Bronchial epithelial cell (primary cell): ENCODE measurements around the gene TMEM52. TPM values are rescaled to one million over a fixed set of nuclear protein-coding genes. Genes with fewer than 3 reads are reported as not detected.
"Not testable (repeated sequence)": the region's sequence is repeated elsewhere in the genome, so short reads cannot be mapped to it uniquely, and the experiment has no call there.

Source experiments
- DNase-seq: peaks from one replicate; pipeline ENCODE4 v3.0.0-alpha.2; 2010; ENCODE audit warnings: low read depth
- FAIRE-seq: peaks from 2 replicates; lab custom pipeline; 2011; peaks lifted over from hg19 to GRCh38; lab: Jason Lieb, UNC
- H3K27me3 ChIP-seq: 2 replicates; pipeline ENCODE4 v1.5.1; 2011; ENCODE audit warnings: low read length; ENCODE audit not compliant: control insufficient read depth, insufficient read depth
- H3K36me3 ChIP-seq: 2 replicates; pipeline ENCODE4 v1.5.1; 2011; ENCODE audit warnings: low read length; ENCODE audit not compliant: control insufficient read depth, insufficient read depth
- H3K4me3 ChIP-seq: 2 replicates; pipeline ENCODE4 v1.5.1; 2011; ENCODE audit warnings: mild to moderate bottlenecking, low read depth, low read length, control low read depth
- CTCF ChIP-seq: IDR thresholded peaks from 2 replicates; pipeline ENCODE4 v1.5.1; 2011; ENCODE audit warnings: mild to moderate bottlenecking, moderate library complexity, low read length, control low read depth, inconsistent platforms; ENCODE audit not compliant: insufficient read depth, severe bottlenecking
- total RNA-seq: library from RNA; depleted of rRNA; stranded (reverse); fragments of >200 nt; gene quantifications from 2 replicates; pipeline ENCODE4 v1.2.1, GENCODE V29; 2014

TMEM52 gene
- total RNA-seq, 1 donor from 2014 or later: 1.6 TPM

- Histone ChIP-seq H3K4me3 (no peak overlapping the region), H3K36me3 (no peaks in the 10 kb centered on the region), H3K27me3 (no peaks in the 10 kb centered on the region)
- no peak for TF ChIP-seq CTCF
- FAIRE-seq: no peak
- DNase-seq: no peak
Measured at GRCh38 chr1:1937061-1937460, 18.0 kb upstream of the TMEM52 start.

DNA sequence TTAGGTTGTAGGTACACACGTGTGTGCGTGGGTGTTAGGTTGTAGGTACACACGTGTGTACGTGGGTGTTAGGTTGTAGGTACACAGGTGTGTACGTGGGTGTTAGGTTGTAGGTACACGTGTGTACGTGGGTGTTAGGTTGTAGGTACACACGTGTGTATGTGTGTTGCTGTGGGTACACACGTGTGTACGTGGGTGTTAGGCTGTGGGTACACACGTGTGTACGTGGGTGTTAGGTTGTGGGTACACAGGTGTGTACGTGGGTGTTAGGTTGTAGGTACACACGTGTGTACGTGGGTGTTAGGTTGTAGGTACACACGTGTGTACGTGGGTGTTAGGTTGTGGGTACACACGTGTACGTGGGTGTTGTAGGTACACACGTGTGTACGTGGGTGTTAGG lies 15.8 kb upstream of the TMEM52 start:
- H3K4me3 ChIP-seq, H3K27me3 ChIP-seq, H3K36me3 ChIP-seq, FAIRE-seq, DNase-seq: not testable (repeated sequence)

GRCh38 chr1:1929639-1930545 lies 10.8 kb upstream of the TMEM52 start:
- no peak for DNase-seq
- no peak for FAIRE-seq
- TF ChIP-seq CTCF: no peak
- Histone ChIP-seq H3K36me3 (no peaks in the 10 kb centered on the region), H3K4me3 (no peak overlapping the region), H3K27me3 (no peaks in the 10 kb centered on the region)

DNA sequence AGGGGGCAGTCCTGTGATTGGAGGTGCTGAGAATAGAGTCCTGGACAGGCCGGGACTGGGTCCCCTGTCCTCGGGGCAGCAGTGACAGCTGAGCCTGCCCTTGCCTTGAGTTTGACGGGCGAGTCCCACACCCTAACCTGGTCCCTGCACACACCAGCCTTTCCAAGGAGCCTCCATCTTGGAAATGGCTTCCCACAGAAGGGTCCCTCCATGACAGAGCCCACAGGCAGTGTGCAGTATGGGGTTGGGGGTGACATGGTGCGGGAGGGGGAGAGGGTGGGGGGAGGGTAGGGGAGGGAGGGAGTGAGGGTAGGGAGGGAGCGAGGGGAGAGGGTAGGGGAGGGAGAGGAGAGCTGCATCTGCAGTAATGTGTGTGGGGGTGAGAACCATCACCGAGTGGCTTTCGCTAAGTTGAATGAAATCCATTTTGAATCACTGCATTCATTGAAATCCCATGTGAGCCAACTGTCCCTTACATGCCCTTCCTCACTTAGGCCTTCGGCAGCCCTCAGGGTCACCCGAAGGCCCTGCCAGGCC lies 10.1 kb upstream of the TMEM52 start:
- no peak overlapping the region for H3K4me3 ChIP-seq

DNA sequence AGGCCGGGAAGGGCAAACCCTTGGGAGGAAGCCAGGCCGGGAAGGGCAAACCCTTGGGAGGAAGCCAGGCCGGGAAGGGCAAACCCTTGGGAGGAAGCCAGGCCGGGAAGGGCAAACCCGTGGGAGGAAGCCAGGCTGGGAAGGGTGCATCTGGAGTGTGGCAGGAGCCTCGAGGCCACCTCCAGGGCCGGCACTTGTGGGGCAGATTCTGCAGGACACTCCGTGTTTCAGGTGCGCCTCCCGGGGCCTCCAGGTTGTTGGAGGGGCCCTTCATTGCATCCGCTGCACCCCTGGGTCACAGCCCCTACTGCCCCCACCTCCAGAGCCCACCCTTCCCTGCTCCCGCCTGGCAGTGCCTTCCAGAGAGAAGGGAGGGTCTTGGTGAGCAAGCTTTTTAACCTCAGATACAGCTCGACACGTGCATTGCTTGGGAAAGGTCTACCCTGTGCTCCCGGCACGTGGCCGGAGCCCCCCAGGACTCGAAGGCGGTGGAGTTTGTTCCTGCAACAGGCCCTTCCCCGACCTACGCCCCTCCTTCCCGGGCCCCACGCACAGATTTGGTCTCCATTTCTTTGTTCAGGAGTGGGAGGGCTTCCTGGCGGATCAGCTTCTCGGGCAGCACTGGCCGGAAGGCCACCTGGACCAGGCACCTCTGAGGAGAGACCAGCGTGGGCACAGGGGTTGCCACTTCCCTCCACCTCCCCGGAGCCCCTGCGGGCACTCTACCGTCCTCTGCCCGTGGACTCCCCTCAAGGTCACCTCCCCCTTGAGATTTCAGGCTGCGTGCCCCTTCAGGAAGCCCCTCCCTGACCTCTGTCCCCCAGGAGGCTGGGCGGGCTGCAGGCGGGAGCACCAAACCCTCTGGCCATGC lies 9.4 kb upstream of the TMEM52 start:
- no peak overlapping the region for H3K4me3 ChIP-seq
- FAIRE-seq (no peak), DNase-seq (no peak)
- H3K36me3 ChIP-seq: no peaks in the 10 kb centered on the region
- no peak for TF ChIP-seq CTCF
- no peaks in the 10 kb centered on the region for H3K27me3 ChIP-seq

More for the DNA sequence above, 10.1 kb upstream of the TMEM52 start:
- no peak for DNase-seq
- H3K36me3 ChIP-seq: no peaks in the 10 kb centered on the region
- TF ChIP-seq CTCF: no peak
- H3K27me3 ChIP-seq: no peaks in the 10 kb centered on the region
- no peak for FAIRE-seq

DNA sequence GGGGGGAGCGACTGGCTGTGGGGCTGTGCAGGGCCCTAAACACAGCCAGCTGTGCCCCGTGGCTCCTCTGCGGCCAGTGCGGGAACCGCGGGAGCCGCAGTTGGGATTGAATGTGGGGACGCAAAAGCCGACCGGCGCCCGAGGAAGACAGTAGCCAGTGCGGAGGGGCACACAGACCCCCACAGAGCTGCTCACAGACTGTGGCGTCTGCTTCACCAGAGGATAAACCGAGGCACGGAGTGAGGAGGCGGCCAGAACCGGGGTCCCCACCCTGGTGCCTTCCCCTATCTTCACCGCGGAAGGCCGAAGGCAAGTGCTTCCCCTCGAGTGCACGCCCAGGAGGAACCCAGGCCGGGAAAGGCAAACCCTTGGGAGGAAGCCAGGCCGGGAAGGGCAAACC lies 8.7 kb upstream of the TMEM52 start:
- Histone ChIP-seq H3K36me3 (no peaks in the 10 kb centered on the region), H3K4me3 (no peak overlapping the region), H3K27me3 (no peaks in the 10 kb centered on the region)
- FAIRE-seq (no peak), DNase-seq (no peak)
- no peak for TF ChIP-seq CTCF
